LNCaP clone FGC (cell line): ENCODE data around the gene OR56A3.

Experiments
- DNase-seq: peaks from one replicate; pipeline ENCODE4 v3.0.0-alpha.2; 2011; ENCODE audit warnings: low read depth
- H3K4me3 ChIP-seq: 2 replicates; pipeline ENCODE4 v1.5.1; 2011; ENCODE audit warnings: mild to moderate bottlenecking, low read depth, low read length, control low read depth
- CTCF ChIP-seq: IDR thresholded peaks from 2 replicates; pipeline ENCODE4 v1.5.1; 2012; ENCODE audit warnings: mild to moderate bottlenecking; ENCODE audit not compliant: control insufficient read depth, insufficient read depth; ENCODE audit errors: extremely low read depth

Gene OR56A3

DNA sequence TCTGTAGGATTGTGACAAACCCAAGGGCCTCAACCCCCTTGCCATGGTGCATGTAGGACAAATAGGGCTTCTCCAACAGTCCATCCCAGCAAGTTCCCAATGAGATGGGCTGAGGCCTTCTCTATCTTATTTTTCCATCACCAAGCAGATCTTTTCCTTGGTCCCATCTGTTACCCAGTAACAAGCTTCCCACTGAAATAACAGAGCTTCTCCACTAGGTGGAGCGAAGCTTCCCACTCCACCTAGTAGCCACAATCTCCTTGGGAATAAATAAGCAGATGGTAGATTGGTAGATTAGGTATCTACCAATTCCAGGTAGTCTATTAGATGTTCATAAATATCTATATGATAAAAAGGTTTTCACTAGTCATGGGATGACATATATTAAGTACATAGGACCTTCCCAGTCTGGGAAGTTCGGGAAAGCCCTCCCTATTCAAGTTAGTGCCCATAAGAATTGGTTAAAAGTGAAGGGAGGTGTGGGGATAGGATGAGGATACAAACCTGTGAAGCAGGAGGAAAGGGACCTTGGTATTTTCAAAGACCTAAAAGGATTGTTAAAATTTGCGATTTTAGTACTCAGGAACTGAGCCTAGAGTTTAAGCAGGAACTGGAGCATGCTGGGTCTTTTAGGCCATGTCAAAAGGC is 50.7 kb downstream of the OR56A3 start:
- peak; percentile 58 for TF ChIP-seq CTCF

GRCh38 chr11:5994791-5995190 is 52.7 kb downstream of the OR56A3 start:
- H3K4me3 ChIP-seq = no peak overlapping the region
- no peak for DNase-seq
- TF ChIP-seq CTCF = no peak

More for the DNA sequence above, 50.7 kb downstream of the OR56A3 start:
- H3K4me3 ChIP-seq = no peak overlapping the region
- DNase-seq = no peak
